PC-3 (cell line): ENCODE data around the gene NKIRAS1.

ENCODE experiments used
- EZH2 ChIP-seq: fragments of 300-600 bp; sonication (generic); IDR thresholded peaks from one replicate; pipeline ENCODE4 v1.6.1; 2017; ENCODE audit warnings: antibody characterized with exemption, mild to moderate bottlenecking, low read length; ENCODE audit not compliant: unreplicated experiment
- TF ChIP-seq, protein P1 (sequence below): fragments of 300-600 bp; sonication (generic); conservative IDR thresholded peaks from 2 replicates; pipeline ENCODE4 v1.5.1; 2017; ENCODE audit warnings: antibody characterized with exemption, low read depth, mild to moderate bottlenecking, low read length

DNA sequence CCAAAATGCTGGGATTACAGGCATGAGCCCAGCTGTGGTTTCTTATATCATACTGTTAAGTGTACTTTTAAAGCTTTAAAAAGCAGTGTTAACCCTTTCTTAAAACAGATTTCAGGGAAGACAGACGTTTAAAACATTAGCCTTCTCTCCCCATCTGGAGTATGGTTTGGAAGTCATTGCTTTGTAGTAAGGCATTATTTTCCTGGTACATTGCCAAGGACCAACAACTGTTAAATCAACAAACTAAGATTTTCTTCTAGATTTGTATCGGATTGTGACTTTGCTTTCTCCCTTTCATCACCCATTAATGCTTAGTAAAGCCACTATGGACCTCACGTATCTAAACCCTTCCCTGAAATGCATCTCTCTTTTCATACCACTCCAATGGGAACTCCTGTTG lies 60.5 kb downstream of the NKIRAS1 start:
- TF ChIP-seq, protein P1, sequence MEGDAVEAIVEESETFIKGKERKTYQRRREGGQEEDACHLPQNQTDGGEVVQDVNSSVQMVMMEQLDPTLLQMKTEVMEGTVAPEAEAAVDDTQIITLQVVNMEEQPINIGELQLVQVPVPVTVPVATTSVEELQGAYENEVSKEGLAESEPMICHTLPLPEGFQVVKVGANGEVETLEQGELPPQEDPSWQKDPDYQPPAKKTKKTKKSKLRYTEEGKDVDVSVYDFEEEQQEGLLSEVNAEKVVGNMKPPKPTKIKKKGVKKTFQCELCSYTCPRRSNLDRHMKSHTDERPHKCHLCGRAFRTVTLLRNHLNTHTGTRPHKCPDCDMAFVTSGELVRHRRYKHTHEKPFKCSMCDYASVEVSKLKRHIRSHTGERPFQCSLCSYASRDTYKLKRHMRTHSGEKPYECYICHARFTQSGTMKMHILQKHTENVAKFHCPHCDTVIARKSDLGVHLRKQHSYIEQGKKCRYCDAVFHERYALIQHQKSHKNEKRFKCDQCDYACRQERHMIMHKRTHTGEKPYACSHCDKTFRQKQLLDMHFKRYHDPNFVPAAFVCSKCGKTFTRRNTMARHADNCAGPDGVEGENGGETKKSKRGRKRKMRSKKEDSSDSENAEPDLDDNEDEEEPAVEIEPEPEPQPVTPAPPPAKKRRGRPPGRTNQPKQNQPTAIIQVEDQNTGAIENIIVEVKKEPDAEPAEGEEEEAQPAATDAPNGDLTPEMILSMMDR: no peak
- TF ChIP-seq EZH2: no peak
